GM18951 (cell line): Measurements from ENCODE around the gene MB.

Source experiments
- POLR2A ChIP-seq: IDR thresholded peaks from 4 replicates; pipeline ENCODE4 v1.6.1; 2011; ENCODE audit warnings: mild to moderate bottlenecking; ENCODE audit not compliant: insufficient read length, insufficient read depth; ENCODE audit errors: extremely low read depth
- in situ Hi-C: fragments of 300-500 bp; cut with MboI; formaldehyde crosslinking; loops from one replicate; pipeline ENCODE4 v1.12.0; 2022; ENCODE audit warnings: low sequenced_read_pairs, mixed read lengths, inconsistent platforms; ENCODE audit not compliant: unreplicated experiment

MB gene

GRCh38 chr22:35606916-35607315 is 10.2 kb downstream of the MB start:
- TF ChIP-seq POLR2A: no peak
- in situ Hi-C loops: loop anchor here (25.0 kb wide), 1 partner anchor 505 kb away; no protein-coding TSS in a partner anchor

DNA sequence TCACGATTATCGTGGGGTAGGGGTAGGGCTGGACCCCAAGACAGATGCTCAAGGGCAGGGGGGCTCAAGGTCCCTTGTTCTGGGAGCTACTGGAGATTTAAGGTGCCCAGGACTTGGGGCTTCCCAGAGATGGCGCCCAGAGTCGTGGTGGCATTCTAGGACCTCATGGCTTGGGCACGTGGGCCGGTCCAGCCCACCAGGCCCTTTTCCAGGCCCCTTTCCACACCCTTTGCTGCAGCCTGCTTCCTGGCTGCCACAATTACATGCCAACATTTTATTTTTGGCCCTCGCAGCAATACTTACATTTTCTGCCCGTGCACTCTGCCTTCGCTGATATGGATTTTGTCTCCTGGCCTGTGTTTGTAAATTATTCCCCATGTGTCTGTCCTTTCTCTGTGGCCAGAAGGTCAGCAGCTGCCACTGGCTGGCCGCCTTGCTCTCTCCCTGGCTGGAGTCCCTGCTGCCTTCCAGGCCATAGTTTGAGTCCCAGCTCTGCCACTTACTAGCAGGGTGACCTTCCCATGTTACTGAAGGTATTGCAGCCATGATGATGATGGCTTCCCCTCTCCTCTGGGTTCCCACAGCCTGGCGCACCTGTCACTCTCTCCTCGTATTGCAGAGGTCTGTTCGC is 11.2 kb downstream of the MB start:
- TF ChIP-seq POLR2A: no peak
- in situ Hi-C loops: loop anchor here (25.0 kb wide), 1 partner anchor 506 kb away; no protein-coding TSS in a partner anchor

GRCh38 chr22:35605369-35605680 is 11.8 kb downstream of the MB start:
- in situ Hi-C loops: loop anchor here (25.0 kb wide), 1 partner anchor 507 kb away; no protein-coding TSS in a partner anchor
- TF ChIP-seq POLR2A: no peak

GRCh38 chr22:35604621-35605368 is 12.3 kb downstream of the MB start:
- TF ChIP-seq POLR2A: no peak
- in situ Hi-C loops: loop anchor here (25.0 kb wide), 1 partner anchor 508 kb away; no protein-coding TSS in a partner anchor

GRCh38 chr22:35601743-35602615 is 15.2 kb downstream of the MB start:
- no peak for TF ChIP-seq POLR2A
- in situ Hi-C loops: loop anchor here (25.0 kb wide), 1 partner anchor 510 kb away; no protein-coding TSS in a partner anchor

GRCh38 chr22:35601013-35601580 is 16.0 kb downstream of the MB start:
- TF ChIP-seq POLR2A: no peak

GRCh38 chr22:35600476-35600875 is 16.7 kb downstream of the MB start:
- in situ Hi-C loops: loop anchor here (25.0 kb wide), 1 partner anchor 512 kb away; no protein-coding TSS in a partner anchor
- TF ChIP-seq POLR2A: no peak

More at GRCh38 chr22:35601013-35601580, 16.0 kb downstream of the MB start:
- in situ Hi-C loops: loop anchor here (25.0 kb wide), 1 partner anchor 511 kb away; no protein-coding TSS in a partner anchor

GRCh38 chr22:35599364-35599763 is 17.8 kb downstream of the MB start:
- in situ Hi-C loops: no loop called here
- no peak for TF ChIP-seq POLR2A

- no peak for TF ChIP-seq POLR2A
- in situ Hi-C loops: no loop called here
Measured at GRCh38 chr22:35598396-35598710, 18.8 kb downstream of the MB start.

- in situ Hi-C loops: no loop called here
Measured at GRCh38 chr22:35597692-35598395, 19.3 kb downstream of the MB start.

GRCh38 chr22:35596821-35597220 is 20.3 kb downstream of the MB start:
- in situ Hi-C loops: no loop called here
- TF ChIP-seq POLR2A: no peak

More at GRCh38 chr22:35597692-35598395, 19.3 kb downstream of the MB start:
- TF ChIP-seq POLR2A: no peak

- TF ChIP-seq POLR2A: no peak
- in situ Hi-C loops: loop anchor here (5.0 kb wide), 1 partner anchor 242 kb away; no protein-coding TSS in a partner anchor
Measured at GRCh38 chr22:35594686-35595085, 22.4 kb downstream of the MB start.
